HG03469 (cell line): ENCODE results near the gene PCK2.
"Not testable (repeated sequence)": the region's sequence is repeated elsewhere in the genome, so short reads cannot be mapped to it uniquely, and the experiment has no call there.

ENCODE experiments used
- ATAC-seq: cut with Tn5 transposase; IDR thresholded peaks from one replicate; pipeline ENCODE4 v1.9.1; 2021; ENCODE audit warnings: mild to moderate bottlenecking, moderate library complexity, moderate number of reproducible peaks; ENCODE audit not compliant: unreplicated experiment

PCK2 gene

GRCh38 chr14:24093901-24094840 is at the start of gene PCK2:
Gene PCK2, plus strand, starts transcription at chr14:24094311. Its CDS starts 95 bp downstream, at chr14:24094406.
- no peak for ATAC-seq

GRCh38 chr14:24049002-24049401 is 45.1 kb upstream of the PCK2 start:
- not testable (repeated sequence) for ATAC-seq

- not testable (repeated sequence) for ATAC-seq
Observed at GRCh38 chr14:24050753-24051152, 43.4 kb upstream of the PCK2 start.

DNA sequence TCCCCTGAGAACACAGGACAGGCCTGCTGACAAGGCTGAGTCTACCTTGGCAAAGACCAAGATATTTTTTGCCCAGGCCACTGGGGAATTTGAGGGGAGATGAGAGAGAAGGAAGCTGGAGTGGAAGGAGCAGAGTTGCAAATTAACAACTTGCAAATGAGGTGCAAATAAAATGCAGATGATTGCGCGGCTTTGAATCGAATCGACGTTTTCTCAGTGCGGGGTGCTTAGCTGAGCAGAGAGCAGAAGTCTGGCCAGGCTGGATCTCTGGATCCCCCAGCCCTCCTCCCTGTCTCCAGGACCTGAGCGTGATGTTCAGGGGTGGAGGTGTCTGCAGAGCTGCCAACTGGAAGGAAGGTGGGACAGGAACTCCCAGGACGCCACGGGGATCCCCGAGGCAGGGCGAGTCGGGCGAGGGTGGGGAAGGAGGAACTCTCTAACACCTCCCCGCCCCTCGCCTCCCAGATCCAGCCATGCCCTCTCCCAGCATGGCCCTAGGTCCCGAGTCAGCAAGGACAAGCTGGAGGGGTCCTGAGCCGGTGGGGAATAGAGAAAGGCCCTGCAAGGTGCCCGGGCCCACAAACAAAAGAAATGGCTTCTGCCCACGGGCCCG is 42.8 kb upstream of the PCK2 start:
- ATAC-seq, result no peak

DNA sequence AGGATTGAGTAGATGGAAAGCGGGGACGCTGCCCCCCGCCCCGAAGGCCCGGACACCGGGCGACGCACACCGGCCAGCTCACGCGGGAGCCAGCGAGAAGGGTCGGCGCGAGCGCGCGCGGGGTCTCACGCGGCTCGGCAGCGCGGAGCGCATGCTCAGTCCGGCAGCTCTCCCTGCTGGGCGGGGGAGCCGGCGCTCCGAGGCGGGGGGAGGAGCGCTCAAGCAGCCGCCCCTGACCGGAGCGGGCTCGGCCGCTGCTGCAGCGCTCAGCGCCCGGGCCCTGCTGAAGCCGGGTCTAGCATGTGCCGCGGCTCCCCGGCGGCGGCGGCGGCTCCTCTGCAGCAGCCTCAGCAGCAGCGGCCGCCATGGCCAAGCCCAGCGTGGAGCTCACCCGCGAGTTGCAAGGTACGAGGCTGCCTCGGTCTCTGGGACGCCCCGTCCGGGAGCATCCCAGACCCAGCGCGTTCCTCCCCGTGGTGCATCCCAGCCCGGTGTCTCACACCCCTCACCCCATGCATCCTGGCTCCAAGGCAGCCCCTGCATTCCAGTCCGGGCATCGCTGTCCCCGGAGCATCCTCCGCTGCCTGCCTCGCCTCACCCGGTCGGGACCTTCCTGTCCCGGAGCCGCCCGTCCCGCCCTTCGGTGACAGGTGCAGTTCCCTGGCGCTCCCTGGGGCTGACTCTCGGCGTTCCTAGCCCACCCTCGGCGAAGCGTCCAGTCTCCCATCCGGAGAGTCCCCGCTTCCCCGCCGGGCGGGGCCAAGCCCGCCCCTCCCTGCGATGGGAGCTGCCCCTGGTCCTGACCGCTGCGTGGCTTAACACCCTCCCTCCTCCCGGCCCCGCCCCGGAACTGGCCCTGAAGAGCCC is 42.1 kb upstream of the PCK2 start, which contains the start of gene CARMIL3:
Gene CARMIL3 (plus strand): TSS at position 221 of the 867 bp plus-strand sequence. CDS start 145 bp downstream, at position 366.
- ATAC-seq, result peak; percentile 55

- ATAC-seq, result no peak
Observed at GRCh38 chr14:24052656-24053547, 41.2 kb upstream of the PCK2 start.

DNA sequence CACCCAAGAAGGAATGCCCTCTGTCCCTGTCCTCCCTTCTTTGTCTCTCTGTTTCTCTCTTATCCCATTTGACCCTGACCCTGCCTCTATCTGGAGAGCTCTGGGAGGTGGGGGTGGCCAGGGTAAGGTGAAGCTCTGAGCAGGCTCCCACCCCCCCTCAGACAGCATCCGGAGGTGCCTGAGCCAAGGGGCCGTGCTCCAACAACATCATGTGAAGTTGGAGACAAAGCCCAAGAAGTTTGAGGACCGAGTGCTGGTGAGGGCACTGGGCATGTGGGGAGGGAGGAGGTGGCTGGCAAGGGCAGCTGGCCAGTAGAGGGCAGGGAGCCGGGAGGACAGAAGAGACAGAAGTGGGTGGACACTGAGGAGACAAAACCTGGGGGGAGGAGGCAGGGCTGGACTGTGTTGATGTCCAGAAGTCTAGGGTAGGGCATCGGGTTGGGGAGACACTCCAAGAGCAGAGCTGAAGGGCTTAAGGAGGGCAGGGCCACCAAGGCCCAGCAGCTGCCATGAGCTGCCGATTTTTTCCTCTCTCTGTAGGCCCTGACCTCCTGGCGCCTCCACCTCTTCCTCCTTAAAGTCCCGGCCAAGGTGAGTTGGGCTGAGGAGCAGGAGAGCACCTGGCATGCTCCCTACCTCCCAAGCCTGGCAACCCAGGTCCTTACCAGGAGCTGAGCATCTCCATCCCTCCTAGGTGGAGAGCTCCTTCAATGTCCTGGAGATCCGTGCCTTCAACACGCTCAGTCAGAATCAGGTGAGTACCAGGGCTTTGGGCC is 40.4 kb upstream of the PCK2 start:
- ATAC-seq, result no peak

GRCh38 chr14:24054324-24054641 is 39.8 kb upstream of the PCK2 start:
- ATAC-seq, result no peak

DNA sequence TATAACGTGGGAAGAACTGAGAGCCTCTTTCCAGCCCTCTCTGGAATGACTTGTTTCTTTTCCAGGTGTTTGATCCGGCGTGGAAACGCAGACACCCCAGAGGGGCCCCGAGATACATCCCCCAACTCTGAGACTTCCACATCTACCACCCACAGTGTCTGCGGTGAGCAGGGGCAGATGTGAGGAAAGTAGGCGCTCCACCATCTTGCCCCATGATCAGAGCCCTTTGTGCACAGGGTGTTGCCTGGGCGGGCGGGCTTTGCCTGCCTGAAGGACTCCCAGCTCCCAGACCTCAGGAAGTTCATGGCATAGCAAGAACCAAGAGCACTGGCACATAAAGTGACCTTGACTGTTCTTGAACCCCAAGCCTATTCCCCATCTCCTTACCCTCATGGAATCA is 39.5 kb upstream of the PCK2 start:
- ATAC-seq, result no peak

DNA sequence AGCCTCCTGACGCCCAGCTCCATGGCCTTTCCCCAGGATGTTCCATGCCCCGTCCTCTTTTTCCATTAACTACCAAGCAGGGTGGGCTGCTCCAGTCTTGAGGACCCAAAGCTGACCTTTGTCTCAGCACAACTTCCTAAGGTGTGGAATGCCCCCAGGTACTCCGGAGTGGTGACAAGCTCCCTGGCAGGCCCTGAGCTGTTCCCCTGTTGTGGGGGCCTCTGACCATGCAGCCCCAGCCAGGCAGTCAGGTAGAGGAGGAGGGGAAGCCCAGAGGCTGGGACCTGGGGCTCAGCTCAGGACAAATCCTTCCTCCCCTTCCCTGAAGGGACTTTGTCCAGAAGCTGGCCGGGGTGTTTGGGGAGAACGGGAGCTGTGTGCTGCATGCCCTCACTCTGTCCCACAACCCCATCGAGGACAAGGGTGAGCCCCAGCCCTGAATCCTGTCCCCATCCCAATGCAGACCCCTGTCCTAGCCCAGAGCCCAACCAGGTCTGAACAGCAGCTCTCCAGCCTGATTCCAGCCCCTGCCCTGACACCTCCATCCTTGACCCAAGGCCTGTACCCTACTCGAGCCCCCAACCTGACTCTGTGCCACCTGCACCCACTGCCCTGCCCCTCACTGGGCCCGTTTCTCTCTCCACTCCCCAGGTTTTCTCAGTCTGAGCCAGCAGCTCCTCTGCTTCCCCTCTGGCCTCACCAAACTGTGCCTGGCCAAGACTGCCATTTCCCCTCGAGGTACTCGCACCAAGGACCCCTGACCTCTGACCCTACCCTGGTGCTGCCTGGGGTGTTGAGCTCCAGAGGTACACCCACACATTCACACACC is 37.9 kb upstream of the PCK2 start:
- no peak for ATAC-seq

DNA sequence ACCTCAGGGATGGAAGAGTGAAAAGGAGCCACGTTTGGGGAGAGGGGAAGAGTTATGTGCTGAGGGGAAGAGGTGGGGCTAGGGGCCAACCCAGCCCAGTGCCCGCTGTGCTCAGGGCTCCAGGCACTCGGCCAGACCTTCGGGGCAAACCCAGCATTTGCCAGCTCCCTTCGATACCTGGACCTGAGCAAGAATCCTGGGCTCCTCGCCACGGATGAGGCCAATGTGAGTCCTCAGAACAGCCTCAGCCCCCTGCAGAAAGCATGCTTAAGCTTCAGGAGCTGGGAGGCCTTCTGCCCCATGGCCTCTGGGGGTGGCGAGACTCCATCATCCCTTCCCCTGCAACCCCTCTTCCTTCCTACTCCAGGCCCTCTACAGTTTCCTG is 37.3 kb upstream of the PCK2 start:
- ATAC-seq, result no peak

GRCh38 chr14:24057271-24057670 is 36.8 kb upstream of the PCK2 start:
- ATAC-seq, result no peak

GRCh38 chr14:24057867-24058259 is 36.2 kb upstream of the PCK2 start:
- no peak for ATAC-seq

- ATAC-seq, result no peak
Observed at GRCh38 chr14:24058260-24058950, 35.7 kb upstream of the PCK2 start.

- no peak for ATAC-seq
Observed at GRCh38 chr14:24058951-24059475, 35.1 kb upstream of the PCK2 start.

DNA sequence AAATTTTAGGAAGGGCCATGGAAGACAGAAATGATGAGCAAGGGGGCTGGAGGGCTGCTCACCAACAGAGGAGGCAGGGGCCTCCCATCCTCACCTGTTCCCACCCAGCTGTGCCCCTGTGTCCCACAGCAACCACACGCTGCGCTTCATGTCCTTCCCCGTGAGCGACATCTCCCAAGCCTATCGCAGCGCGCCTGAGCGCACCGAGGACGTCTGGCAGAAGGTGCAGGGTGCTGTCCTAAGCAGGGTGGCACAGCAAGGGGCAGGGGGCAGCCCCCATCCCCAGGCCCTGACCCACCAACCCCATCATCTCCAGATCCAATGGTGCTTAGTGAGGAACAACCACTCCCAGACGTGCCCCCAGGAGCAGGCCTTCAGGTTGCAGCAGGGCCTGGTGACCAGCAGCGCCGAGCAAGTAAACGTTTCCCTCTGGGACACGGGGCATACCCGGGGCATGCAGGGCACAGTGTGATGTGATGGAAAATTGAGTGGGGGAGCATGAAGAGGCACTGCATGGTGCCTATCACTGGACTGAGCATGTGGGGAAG is 34.2 kb upstream of the PCK2 start:
- no peak for ATAC-seq

GRCh38 chr14:24060443-24060842 is 33.7 kb upstream of the PCK2 start:
- ATAC-seq, result no peak
